Measurements from ENCODE around the gene TET2. TPM values are rescaled to one million over a fixed set of nuclear protein-coding genes. Genes with fewer than 3 reads are reported as not detected.

Gene TET2
- polyA plus RNA-seq, 4 donors, result 22.3 to 25.3 (median 24.1) TPM

GRCh38 chr4:105179539-105180401, 33.1 kb downstream of the TET2 start:
- no peak for DNase-seq (ENCODE audit: low read depth in 4 of 4, low spot score in 3 of 4)

GRCh38 chr4:105181259-105181658, 34.6 kb downstream of the TET2 start:
- no peak for DNase-seq (ENCODE audit: low read depth in 4 of 4, low spot score in 3 of 4)

DNA sequence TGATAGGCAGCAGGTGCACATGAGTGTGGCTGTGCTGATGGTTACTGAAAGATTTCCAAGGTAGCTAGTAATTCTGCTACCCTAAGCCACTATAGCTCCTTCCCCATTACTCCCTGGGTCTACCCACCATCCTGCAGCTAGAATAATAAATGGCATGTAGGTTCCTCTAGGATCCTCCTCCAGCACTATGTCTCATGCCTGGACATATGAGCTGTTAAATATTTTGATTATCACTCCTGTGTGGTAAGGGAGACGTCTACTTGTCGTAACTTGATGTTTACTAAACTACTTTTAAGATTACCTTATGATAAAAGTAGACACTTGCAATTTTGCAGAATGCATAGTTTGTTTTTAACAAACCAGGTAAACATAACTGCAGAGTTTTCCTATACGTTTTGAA, 35.5 kb downstream of the TET2 start:
- no peak for DNase-seq (ENCODE audit: low read depth in 4 of 4, low spot score in 3 of 4)

- DNase-seq (ENCODE audit: low read depth in 4 of 4, low spot score in 3 of 4), result no peak
Observed at GRCh38 chr4:105184316-105184980, 37.8 kb downstream of the TET2 start.

DNA sequence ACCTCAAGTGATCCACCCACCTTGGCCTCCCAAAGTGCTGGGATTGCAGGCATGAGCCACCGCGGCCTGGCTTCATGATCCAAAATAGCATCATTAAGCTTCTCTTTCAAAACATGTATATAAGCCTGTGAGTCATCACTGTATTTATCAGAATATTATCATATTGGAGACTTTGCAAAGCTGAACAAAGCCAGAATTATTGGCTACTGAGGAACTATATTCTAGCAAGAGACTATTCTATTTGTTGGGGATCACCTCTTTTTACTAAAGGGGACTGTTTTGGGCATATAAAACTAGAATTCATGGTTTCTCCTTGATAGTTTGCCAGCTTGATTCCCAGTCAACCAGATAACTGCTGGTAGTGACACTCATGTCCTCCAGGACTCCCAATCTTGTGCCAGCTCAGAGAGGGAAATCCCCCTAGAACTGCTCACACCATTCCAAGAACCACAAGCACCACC, 40.1 kb downstream of the TET2 start:
- DNase-seq (ENCODE audit: low read depth in 4 of 4, low spot score in 3 of 4), result no peak

DNA sequence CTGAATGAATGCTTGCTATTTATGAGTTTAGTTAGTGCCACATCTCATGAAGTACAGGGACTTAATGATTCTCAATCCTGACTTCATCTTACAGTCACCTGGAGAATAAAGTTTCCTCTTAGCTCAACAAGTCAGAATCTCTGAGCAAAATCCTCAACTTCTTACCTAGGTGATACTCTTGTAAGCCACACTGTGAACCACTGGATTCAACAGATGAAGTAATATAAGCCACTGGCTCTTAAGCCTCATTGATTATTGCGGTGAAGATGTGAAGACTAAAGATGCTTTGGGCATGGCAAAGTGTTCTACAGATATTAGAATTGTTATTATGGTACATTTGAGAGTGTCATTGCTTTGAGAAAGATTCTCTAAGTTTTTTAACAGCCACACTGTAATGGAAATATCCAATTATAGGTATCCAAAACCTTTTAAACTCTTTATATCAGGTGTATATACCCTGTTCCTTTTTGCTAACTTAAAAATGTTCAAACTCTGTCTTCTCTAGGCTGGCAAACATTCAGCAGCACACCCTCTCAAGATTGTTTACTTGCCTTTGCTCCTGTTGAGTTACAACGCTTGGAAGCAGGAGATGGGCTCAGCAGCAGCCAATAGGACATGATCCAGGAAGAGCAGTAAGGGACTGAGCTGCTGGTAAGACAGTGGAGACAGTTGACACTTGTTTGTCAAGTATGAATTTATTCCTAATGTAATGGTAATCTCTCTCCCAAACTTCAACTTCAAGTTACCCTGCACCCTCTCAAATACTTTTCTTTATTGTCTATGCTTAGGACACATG, 43.4 kb downstream of the TET2 start:
- DNase-seq (ENCODE audit: low read depth in 4 of 4, low spot score in 3 of 4), result no peak

- no peak for DNase-seq (ENCODE audit: low read depth in 4 of 4, low spot score in 3 of 4)
Observed at GRCh38 chr4:105191621-105192210, 45.0 kb downstream of the TET2 start.

DNA sequence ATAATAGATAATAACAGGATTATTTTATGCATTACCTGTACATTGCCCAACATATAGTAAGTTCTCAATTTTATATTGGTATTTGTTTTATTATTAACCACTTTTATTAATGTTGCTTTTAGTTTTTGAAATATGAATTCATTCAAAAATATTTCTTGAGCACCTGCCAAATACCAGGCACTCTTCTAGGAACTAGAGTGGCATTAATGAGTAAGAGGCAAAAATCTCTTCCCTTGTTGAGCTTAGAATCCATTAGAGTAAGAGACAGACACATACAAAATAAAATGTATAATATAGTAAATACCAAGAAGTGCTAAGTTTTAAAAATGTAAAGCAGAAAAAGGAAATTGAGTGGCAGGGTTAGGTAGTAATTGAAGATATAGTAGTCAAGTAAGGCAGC, 45.8 kb downstream of the TET2 start:
- no peak for DNase-seq (ENCODE audit: low read depth in 4 of 4, low spot score in 3 of 4)

DNA sequence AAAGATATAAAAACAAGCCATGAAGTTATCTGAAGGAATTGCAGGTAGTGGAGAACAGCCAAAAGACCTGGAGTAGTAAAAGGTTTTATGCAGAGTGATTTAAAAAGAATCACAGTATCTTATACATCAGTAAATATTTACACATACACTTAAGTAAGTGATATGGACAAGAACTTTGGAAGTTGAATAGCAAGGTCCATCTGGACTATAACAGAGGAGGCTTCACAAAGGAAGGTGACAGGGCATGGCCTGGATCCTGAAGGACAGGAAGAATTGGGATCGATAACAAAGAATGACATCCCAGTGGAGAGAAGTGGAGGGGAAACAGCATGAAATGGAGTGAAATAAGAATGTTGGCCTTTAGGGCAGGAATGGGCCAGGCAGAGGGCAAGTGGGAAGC, 46.2 kb downstream of the TET2 start:
- DNase-seq (ENCODE audit: low read depth in 4 of 4, low spot score in 3 of 4), result no peak

- no peak for DNase-seq (ENCODE audit: low read depth in 4 of 4, low spot score in 3 of 4)
Observed at GRCh38 chr4:105193536-105193935, 46.9 kb downstream of the TET2 start.

DNA sequence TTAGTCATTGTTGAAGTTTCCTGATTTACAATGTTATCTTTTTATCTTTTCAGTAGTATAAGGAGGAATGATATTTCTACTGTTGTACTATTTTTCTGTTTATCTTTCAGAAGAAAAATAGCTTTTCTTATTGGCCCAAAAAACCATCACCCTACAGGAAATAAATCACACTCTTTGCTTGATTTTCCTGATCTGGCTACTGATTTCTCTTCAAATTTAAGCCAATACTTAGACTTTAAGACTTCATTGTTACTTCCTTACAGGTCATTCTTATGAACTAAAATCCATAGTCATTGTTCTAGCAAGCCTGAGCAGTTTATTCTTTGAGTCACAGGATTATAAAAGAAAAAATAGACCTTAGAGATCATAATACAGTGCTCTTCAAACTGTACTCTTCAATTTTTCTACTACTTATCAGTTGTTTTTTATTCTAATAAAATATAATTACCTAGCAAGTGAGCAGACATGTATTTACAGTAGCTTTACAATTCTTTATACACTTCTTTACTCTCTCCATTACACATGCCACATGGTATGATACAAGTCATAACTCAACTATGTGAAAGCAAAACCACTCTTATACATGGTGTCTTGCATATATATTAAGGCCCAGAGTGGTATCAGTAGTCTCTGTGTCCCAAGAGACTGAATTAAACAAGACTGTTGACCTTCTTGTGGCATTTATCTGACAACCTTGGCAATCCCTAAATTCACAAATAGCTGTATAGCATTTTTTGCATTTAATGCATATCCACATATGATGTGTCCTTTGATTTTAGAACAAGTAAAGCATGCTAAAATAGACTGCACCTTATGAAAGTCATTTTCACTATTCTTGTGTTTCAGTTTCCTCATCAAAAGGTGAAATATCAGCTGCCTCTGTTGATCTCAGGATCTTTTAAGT, 47.9 kb downstream of the TET2 start:
- no peak for DNase-seq (ENCODE audit: low read depth in 4 of 4, low spot score in 3 of 4)

- no peak for DNase-seq (ENCODE audit: low read depth in 4 of 4, low spot score in 3 of 4)
Observed at GRCh38 chr4:105196523-105197145, 50.0 kb downstream of the TET2 start.

- no peak for DNase-seq (ENCODE audit: low read depth in 4 of 4, low spot score in 3 of 4)
Observed at GRCh38 chr4:105197777-105198176, 51.1 kb downstream of the TET2 start.

- no peak for DNase-seq (ENCODE audit: low read depth in 4 of 4, low spot score in 3 of 4)
Observed at GRCh38 chr4:105198541-105198940, 51.9 kb downstream of the TET2 start.

DNA sequence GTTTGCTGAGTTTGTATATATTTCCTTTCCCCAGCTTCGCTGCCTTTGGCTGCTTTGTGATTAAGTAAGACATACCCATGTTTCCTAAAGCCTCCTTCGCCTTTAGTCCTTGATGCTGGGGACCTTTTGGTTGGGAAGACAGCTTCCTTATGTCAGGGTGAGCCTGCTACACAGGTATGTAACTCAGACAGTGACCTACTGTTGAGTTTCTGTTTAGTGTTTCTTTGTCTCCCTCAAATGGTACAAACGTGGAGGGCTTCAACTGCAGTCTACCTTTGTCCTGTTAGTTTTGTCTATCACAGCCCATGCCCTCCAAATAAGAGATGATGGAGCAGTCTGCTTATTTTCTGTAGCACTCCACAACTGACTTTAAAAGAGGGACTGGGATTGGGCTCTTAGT, 59.5 kb downstream of the TET2 start:
- DNase-seq (ENCODE audit: low read depth in 4 of 4, low spot score in 3 of 4), result no peak

GRCh38 chr4:105207386-105207785, 60.7 kb downstream of the TET2 start:
- no peak for DNase-seq (ENCODE audit: low read depth in 4 of 4, low spot score in 3 of 4)

DNA sequence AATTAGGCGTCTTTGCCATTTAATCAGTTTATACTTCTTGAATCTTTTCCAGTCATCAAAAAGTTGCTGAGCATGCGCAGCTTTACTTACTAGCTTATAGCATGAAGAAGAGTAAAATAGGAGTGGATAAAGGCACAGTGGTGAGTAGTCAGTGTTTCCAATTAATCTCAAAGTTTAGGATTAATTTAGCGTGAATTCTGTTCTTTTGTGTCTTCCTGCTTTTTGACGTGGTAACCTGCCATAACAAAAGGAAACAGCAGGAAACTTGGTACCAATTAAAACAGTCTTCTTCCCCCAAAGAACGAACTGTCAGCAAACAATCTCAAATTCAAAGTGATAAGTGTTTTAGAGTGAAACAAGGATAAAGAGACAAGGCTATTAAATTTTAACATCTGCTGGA, 61.9 kb downstream of the TET2 start:
- DNase-seq (ENCODE audit: low read depth in 4 of 4, low spot score in 3 of 4), result no peak

- no peak for DNase-seq (ENCODE audit: low read depth in 4 of 4, low spot score in 3 of 4)
Observed at GRCh38 chr4:105210916-105211315, 64.2 kb downstream of the TET2 start.

GRCh38 chr4:105215609-105216313, 69.1 kb downstream of the TET2 start:
- no peak for DNase-seq (ENCODE audit: low read depth in 4 of 4, low spot score in 3 of 4)
